Activated CD4-positive, alpha-beta T cell treated with anti-CD3 and anti-CD28 coated beads, Interleukin-2, amount 50 U/mL, for 24 hours (primary cell): ENCODE measurements around the gene CNOT11.

Source experiments
- DNase-seq, 2 donors: peaks; one replicate each; pipeline ENCODE4 v3.0.0-alpha.2; 2020; ENCODE audit warnings: low read depth in 1 of 2, low spot score in 1 of 2

The CNOT11 gene

GRCh38 chr2:101274142-101274541 is 21.5 kb downstream of the CNOT11 start:
- DNase-seq, result no peak

DNA sequence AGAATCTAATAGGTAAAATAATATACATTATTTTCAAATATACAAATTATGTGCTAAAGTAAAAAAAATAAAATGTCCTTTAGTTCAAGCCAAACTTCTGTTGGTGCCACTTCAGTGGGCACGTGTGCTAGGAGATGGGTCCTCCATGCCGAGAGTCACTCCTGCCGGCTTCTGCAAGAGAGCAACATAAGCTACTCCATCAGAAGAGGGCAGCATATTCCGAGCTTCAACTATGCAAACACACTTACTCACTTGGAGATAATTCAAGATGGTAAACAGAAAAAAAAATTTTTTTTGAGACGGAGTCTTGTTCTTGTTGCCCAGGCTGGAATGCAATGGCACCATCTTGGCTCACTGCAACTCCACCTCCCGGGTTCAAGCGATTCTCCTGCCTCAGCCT is 24.4 kb downstream of the CNOT11 start:
- no peak for DNase-seq

DNA sequence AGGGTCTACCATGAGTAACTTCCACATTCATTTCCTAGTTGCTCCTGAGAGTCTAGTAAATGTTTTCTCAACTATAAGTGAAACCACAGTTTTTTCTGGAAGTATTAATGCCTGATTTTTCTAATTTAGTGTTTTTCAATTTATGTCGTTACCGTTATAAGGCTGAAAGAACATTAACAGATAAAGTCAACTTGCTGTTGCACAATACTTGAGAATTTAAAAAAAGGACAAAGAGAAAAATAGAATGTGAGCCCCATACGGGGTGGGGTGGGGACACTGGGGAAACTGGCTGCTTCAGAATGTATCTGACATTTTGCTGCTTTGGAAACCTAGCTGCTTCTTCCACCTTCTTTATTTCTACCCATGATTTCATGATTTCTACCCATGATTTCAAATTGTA is 26.2 kb downstream of the CNOT11 start:
- no peak for DNase-seq

GRCh38 chr2:101281482-101281881 is 28.8 kb downstream of the CNOT11 start:
- DNase-seq, result no peak

DNA sequence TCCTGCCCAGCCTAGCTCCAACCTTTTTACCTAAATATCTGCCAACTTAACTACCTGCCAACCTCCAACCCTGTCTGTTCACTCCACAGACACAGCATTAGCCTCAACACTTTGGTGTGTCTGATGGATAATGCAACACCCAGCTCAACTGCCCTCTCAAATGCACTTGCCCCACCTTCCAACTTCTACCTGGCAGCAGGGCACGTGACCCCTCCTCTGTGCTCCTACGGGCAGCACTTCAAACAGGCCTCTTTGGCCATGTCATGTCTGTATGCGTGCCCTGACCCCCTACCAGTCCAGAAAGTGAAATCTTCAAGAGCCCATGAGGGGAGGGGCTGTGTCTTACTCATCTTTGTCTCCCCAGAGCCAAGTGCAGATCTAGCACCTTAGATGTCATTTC is 30.3 kb downstream of the CNOT11 start:
- DNase-seq, result no peak

GRCh38 chr2:101286684-101287083 is 34.0 kb downstream of the CNOT11 start:
- DNase-seq, result no peak

DNA sequence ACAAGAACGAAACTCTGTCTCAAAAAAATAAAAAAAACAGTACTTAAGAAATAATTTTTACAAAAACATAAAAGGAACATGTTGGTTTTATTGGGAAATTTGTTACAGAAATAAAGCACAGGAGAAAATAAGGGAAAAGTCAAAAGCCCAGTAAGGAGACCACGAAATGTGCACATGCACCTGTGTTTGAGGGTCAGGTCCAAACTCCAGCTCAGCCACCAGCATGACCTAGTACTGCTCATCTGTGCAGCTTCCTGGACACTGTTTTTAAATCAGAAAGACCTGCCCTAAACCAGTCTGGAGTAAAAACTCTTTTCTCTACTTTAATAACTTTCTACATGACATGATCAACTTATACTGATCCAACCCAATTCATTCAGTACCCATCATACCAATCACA is 34.6 kb downstream of the CNOT11 start:
- no peak for DNase-seq

DNA sequence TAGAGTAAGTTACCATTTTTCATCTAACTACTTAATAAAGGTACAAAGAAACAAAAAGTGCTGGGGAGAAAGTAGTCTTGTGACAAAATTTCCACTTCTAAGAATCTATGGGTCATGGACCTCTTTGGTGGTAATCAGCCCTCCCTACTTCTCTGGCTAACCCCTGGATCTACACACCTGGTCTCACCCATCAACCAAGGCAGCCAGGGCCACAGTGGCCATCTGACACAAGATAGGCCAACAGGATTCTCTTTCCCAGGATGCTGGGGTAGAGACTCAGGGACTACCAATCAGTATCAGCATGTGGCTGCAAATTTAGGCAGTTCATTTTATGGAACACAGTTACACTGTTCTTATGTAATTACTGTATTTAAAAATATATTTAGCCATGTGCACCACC is 38.0 kb downstream of the CNOT11 start:
- DNase-seq, result no peak

GRCh38 chr2:101291973-101292372 is 39.3 kb downstream of the CNOT11 start:
- no peak for DNase-seq

DNA sequence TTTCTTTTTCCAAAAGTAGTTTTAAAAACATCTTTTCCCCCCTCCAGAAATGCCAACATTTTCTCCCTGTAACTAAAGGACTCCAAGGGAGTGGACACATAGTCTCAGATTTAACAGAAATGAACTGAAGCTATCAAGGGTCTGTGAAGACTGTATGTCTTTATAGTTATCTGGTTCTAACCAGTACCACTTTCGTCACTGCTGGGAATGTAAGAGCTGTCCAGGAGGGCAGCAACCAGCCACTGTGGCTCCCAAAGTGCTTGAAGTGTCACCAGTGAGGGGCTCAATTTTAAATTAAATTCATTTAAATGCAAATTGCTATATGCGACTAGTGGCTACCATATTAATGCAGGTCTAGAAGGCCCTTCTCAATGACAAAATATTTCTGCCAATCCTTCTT is 40.9 kb downstream of the CNOT11 start:
- DNase-seq, result no peak

DNA sequence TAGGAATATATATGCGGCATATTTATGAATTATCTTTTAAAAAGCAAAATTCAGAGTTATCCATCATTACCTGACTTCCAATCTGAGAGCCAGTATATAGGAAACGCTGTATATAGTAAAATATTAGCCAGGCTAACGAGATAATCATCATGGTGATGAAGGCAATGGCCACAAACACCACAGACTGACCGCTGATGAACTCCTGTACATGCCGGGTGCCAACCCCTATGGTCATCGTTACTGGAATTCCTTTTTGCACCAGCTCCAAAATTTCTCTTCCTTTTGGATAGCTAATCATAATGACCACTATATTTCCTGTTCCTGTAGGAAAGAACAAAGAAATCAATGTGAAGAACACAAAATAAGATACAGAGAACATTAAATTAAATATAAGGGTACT is 42.2 kb downstream of the CNOT11 start:
- DNase-seq, result no peak

GRCh38 chr2:101295895-101296294 is 43.2 kb downstream of the CNOT11 start:
- DNase-seq, result no peak

GRCh38 chr2:101296371-101296770 is 43.7 kb downstream of the CNOT11 start:
- no peak for DNase-seq

DNA sequence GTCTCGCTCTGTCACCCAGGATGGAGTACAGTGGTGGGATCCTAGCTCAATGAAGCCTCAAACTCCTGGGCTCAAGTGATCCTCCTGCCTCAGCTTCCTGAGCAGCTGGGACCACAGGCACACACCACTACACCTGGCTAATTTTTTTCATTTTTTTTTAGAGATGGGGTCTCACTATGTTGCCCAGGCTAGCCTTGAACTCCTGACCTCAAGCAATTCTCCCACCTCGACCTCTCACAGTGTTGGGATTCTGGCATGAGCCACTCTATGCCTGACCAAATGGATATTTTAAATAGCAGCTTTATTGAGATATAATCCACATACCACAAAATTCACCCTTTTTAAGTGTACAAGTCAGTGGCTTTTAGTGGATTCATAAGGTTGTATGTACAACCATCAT is 44.7 kb downstream of the CNOT11 start:
- DNase-seq, result no peak

DNA sequence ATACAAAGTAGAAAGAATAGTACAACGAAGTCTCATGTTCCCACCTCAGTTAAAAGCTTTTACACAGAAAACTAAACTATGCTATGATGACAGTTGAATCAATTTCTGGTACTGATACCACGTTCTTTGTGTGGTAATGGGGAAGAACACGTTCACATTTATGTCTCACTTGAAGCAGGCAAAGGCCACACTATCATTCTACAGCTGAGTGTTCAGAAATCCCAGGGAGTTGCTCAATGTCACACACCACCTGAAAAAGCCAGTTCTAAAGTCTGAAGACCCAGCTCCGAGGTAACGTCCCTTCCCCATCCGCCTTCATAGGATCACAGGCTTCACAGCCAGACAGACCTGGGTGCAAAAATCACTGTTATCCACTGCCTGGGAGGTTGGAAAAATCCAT is 46.9 kb downstream of the CNOT11 start:
- no peak for DNase-seq

DNA sequence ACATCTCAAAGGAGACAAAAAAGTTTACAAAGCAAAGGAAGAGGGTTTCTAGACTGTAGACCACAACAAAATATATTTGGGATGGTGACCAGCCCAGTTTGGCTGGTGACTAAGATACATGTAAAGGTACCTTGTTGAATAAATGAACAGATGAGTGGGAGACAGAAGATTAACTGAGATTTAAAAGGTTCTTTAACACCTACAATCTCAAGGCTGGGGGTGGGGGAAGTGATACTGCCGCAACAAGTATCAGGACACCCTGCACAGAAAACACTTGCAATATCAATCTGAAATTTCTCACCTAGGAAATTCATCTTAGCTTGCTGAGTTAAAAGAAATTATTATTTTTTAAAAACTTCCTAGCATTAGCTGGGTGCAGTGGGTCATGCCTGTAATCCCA is 47.5 kb downstream of the CNOT11 start:
- DNase-seq, result peak in 1 of 2 donors; percentile 14

GRCh38 chr2:101300836-101301235 is 48.1 kb downstream of the CNOT11 start:
- no peak for DNase-seq

- DNase-seq, result no peak
These were observed 49.3 kb downstream of the CNOT11 start for GRCh38 chr2:101302016-101302415.

- DNase-seq, result no peak
These were observed 51.0 kb downstream of the CNOT11 start for GRCh38 chr2:101303688-101304087.

- DNase-seq, result no peak
These were observed 52.3 kb downstream of the CNOT11 start for GRCh38 chr2:101305035-101305434.

DNA sequence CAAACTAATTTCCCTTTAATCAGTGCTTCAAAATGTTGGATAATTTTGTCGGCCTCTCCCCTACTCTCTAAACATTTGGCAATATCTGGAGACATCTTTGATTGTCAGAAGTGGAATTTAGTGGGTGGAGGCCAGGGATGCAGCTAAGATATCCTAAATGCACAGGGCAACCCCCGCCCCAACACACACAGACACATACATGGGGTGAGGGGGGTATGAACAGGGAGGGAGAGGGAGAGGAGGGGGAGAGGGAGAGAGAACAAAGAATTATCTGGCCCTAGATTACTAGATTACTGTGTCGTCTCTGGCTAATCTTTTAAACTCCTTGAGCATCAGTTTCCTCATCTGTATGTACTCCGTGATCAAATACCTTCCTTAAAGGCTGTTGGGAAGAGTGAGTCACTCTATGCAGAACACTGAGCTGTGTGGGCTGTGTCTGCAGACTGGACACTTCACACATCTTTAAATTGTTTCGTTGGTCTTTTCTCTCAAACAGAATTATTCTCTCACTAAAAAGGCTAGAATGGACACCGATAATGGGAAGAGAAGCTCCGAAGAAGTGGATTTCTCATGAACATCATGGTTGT is 52.9 kb downstream of the CNOT11 start:
- no peak for DNase-seq

- peak in 1 of 2 donors; percentile 13 for DNase-seq
These were observed 53.7 kb downstream of the CNOT11 start for GRCh38 chr2:101306410-101306809.

DNA sequence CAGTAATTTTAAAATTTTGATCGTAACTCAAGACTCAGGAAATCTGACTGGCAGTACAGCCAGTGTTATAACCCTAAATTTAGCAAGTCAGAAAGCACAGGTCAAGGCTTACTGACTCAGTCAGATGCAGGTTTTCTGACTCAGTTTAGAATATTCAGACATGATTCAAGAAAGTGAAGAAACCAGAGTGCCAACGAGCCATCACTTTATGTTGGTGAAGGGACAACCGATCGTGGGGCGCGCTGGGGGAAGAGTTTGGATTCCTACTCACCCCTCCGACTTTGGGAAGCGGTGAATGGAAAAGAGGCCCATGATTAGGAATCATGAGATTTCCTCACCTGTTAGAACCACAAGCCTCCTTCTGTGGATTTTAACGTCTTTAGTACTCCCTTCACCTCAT is 54.8 kb downstream of the CNOT11 start:
- no peak for DNase-seq

- peak in 1 of 2 donors; percentile 22 for DNase-seq
These were observed 55.3 kb downstream of the CNOT11 start for GRCh38 chr2:101307950-101308431.
